Gastrocnemius medialis (tissue), 4 donors: ENCODE measurements around the gene ZFP36.

ENCODE experiments used
- POLR2A ChIP-seq, 2 donors: fragments of 450-650 bp; IDR thresholded peaks; one replicate each; pipeline ENCODE4 v1.6.1; 2017; ENCODE audit warnings: antibody characterized with exemption in 2 of 2, mild to moderate bottlenecking in 2 of 2, moderate library complexity in 2 of 2
- TF ChIP-seq, protein P1 (sequence below), 5 experiments: fragments of 450-650 bp in 3 of 5; fragments of 200-600 bp in 2 of 5; sonication (generic) in 2 of 5; IDR thresholded peaks in 4 of 5; conservative IDR thresholded peaks in 1 of 5; 1 replicate in 4 of 5; 2 replicates in 1 of 5; pipeline ENCODE4 v1.5.1; 2016 to 2019; ENCODE audit warnings: antibody characterized with exemption in 5 of 5, mild to moderate bottlenecking in 3 of 5, moderate library complexity in 3 of 5

DNA sequence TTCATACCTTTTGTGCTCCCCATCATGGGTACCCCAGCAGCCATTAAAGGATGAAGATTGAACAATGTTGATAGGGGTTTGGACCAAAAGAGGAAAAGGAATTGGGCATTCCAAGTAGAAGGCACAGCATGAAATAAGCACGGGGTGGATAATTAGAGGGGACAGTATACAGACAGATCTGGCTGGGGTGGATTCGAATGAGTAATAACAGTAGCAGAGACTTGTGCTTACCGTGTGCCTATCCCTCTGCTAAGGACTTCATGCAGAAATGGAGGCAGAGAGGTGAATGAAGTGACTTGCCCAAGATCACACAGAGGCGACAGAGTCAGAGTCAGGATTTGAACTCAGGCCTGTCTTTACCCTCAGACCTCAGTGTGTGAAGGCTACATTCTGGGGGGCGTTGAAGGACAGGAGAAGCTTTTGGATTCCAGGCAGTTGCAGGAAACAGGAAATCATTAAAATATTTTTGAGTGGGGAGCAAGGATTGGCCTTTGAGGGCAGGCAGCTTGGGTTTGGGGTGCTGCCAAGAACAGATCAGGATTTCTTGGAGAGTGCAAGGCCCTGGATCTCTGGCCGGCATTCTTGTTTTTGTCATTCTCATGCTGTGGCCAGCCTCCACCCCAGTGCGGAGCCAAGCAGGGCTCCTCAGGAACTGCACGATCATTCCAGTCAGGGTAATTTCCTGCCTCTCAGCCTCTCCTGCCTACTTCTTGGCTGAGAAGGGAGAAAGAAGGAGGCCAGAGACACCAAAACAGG, 34.4 kb upstream of the ZFP36 start:
- TF ChIP-seq, protein P1, sequence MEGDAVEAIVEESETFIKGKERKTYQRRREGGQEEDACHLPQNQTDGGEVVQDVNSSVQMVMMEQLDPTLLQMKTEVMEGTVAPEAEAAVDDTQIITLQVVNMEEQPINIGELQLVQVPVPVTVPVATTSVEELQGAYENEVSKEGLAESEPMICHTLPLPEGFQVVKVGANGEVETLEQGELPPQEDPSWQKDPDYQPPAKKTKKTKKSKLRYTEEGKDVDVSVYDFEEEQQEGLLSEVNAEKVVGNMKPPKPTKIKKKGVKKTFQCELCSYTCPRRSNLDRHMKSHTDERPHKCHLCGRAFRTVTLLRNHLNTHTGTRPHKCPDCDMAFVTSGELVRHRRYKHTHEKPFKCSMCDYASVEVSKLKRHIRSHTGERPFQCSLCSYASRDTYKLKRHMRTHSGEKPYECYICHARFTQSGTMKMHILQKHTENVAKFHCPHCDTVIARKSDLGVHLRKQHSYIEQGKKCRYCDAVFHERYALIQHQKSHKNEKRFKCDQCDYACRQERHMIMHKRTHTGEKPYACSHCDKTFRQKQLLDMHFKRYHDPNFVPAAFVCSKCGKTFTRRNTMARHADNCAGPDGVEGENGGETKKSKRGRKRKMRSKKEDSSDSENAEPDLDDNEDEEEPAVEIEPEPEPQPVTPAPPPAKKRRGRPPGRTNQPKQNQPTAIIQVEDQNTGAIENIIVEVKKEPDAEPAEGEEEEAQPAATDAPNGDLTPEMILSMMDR (IDR thresholded peaks at IDR 0.05 in 4 of 5, conservative IDR thresholded peaks at IDR 0.05 in 1 of 5): no peak
- TF ChIP-seq POLR2A (IDR thresholded peaks at IDR 0.05): no peak
